ENCODE data around the gene REV1. TPM values are rescaled to one million over a fixed set of nuclear protein-coding genes. Genes with fewer than 3 reads are reported as not detected.

Gene REV1
- 7.5 and 7.6 TPM in 2 replicates for total RNA-seq

GRCh38 chr2:99489761-99490622 lies at the start of gene REV1:
Gene REV1 (minus strand): TSS chr2:99490017. CDS start chr2:99464975, 25,042 bp downstream.

Other genes starting within 250 kb of the REV1 start
- gene LYG2, start 234.4 kb downstream of the REV1 start, total RNA-seq, result not detected in 2 replicates
- gene LYG1, start 188.8 kb downstream of the REV1 start, total RNA-seq, result not detected in 2 replicates
- 33.9 and 55.1 TPM in 2 replicates for gene TXNDC9, start 153.7 kb downstream of the REV1 start, total RNA-seq
- 9.6 and 16.4 TPM in 2 replicates for gene EIF5B, start 152.6 kb downstream of the REV1 start, total RNA-seq